Activated T-helper 17 cell treated with anti-CD3 and anti-CD28 coated beads, Interleukin-2, amount 50 U/mL, for 72 hours (primary cell): Measurements from ENCODE around the gene KRT26. TPM values are rescaled to one million over a fixed set of nuclear protein-coding genes. Genes with fewer than 3 reads are reported as not detected.
"Not testable (repeated sequence)": the region's sequence is repeated elsewhere in the genome, so short reads cannot be mapped to it uniquely, and the experiment has no call there.

Experiments
- ATAC-seq: fragments of 150-1000 bp; cut with Tn5 transposase; replicated peaks from 2 replicates; pipeline ENCODE4 v1.10.0; 2021; ENCODE audit warnings: mild to moderate bottlenecking, moderate library complexity
- H3K27ac Mint-ChIP-seq: one replicate; pipeline ENCODE4 v1.8.0; 2022; ENCODE audit warnings: mixed read lengths
- H3K27me3 Mint-ChIP-seq: one replicate; pipeline ENCODE4 v1.8.0; 2022; ENCODE audit warnings: mixed read lengths
- H3K36me3 Mint-ChIP-seq: one replicate; pipeline ENCODE4 v1.8.0; 2022; ENCODE audit warnings: low read depth, mild to moderate bottlenecking, mixed read lengths
- H3K4me1 Mint-ChIP-seq: one replicate; pipeline ENCODE4 v1.8.0; 2022; ENCODE audit warnings: mixed read lengths
- H3K4me3 Mint-ChIP-seq: one replicate; pipeline ENCODE4 v1.8.0; 2022; ENCODE audit warnings: mild to moderate bottlenecking, mixed read lengths
- H3K9me3 Mint-ChIP-seq: one replicate; pipeline ENCODE4 v1.8.0; 2022; ENCODE audit warnings: mixed read lengths
- total RNA-seq, 2 donors: library from RNA; stranded (reverse); gene quantifications; one replicate each; pipeline ENCODE4 v1.2.3, GENCODE V29; 2022

The KRT26 gene
- total RNA-seq, 2 donors from 2014 or later, result not detected

GRCh38 chr17:40777459-40777858, 5.5 kb upstream of the KRT26 start:
- no peaks in the 10 kb centered on the region for H3K36me3 Mint-ChIP-seq
- no peaks in the 10 kb centered on the region for H3K9me3 Mint-ChIP-seq
- H3K27me3 Mint-ChIP-seq, result peaks cover 64% of the 10 kb centered on the region
- H3K27ac Mint-ChIP-seq, result no peak overlapping the region
- H3K4me1 Mint-ChIP-seq, result peaks cover 3% of the 10 kb centered on the region
- H3K4me3 Mint-ChIP-seq, result no peak overlapping the region
- ATAC-seq, result no peak

GRCh38 chr17:40775945-40776344, 3.9 kb upstream of the KRT26 start:
- no peaks in the 10 kb centered on the region for H3K9me3 Mint-ChIP-seq
- H3K27ac Mint-ChIP-seq, result no peak overlapping the region
- no peak overlapping the region for H3K4me3 Mint-ChIP-seq
- H3K27me3 Mint-ChIP-seq, result peaks cover 68% of the 10 kb centered on the region
- H3K36me3 Mint-ChIP-seq, result no peaks in the 10 kb centered on the region
- H3K4me1 Mint-ChIP-seq, result peaks cover 3% of the 10 kb centered on the region
- ATAC-seq, result no peak

- no peaks in the 10 kb centered on the region for H3K4me1 Mint-ChIP-seq
- no peak for ATAC-seq
- H3K4me3 Mint-ChIP-seq, result no peak overlapping the region
- H3K36me3 Mint-ChIP-seq, result no peaks in the 10 kb centered on the region
- peaks cover 31% of the 10 kb centered on the region for H3K27me3 Mint-ChIP-seq
- no peak overlapping the region for H3K27ac Mint-ChIP-seq
- H3K9me3 Mint-ChIP-seq, result peaks cover 9% of the 10 kb centered on the region
Measured at GRCh38 chr17:40765657-40766056, 6.3 kb downstream of the KRT26 start.

GRCh38 chr17:40763752-40764151, 8.2 kb downstream of the KRT26 start:
- H3K27ac Mint-ChIP-seq, result no peak overlapping the region
- H3K36me3 Mint-ChIP-seq, result no peaks in the 10 kb centered on the region
- no peak overlapping the region for H3K4me3 Mint-ChIP-seq
- peaks cover 16% of the 10 kb centered on the region for H3K9me3 Mint-ChIP-seq
- H3K27me3 Mint-ChIP-seq, result peaks cover 44% of the 10 kb centered on the region
- no peaks in the 10 kb centered on the region for H3K4me1 Mint-ChIP-seq
- ATAC-seq, result no peak

- Mint-ChIP-seq H3K9me3 (peaks cover 16% of the 10 kb centered on the region), H3K4me1 (no peaks in the 10 kb centered on the region), H3K27ac (no peak overlapping the region)
Measured at GRCh38 chr17:40760105-40761016, 11.6 kb downstream of the KRT26 start.

GRCh38 chr17:40755231-40755630, 16.8 kb downstream of the KRT26 start, which contains the start of gene KRT25:
TSS of gene KRT25 (minus strand) at chr17:40755331. CDS start at chr17:40755271, 60 bp downstream.
- no peaks in the 10 kb centered on the region for H3K36me3 Mint-ChIP-seq
- no peak within 1 kb of the TSS for H3K4me3 Mint-ChIP-seq
- no peak for ATAC-seq
- H3K9me3 Mint-ChIP-seq, result peaks cover 7% of the 10 kb centered on the region
- H3K27me3 Mint-ChIP-seq, result peaks cover 32% of the 10 kb centered on the region
- no peaks in the 10 kb centered on the region for H3K4me1 Mint-ChIP-seq
- no peak within 1 kb of the TSS for H3K27ac Mint-ChIP-seq

More at GRCh38 chr17:40760105-40761016, 11.6 kb downstream of the KRT26 start:
- ATAC-seq, result no peak
- Mint-ChIP-seq H3K27me3 (peaks cover 49% of the 10 kb centered on the region), H3K36me3 (no peaks in the 10 kb centered on the region), H3K4me3 (no peak overlapping the region)

- Mint-ChIP-seq H3K27ac (no peak overlapping the region), H3K9me3 (no peaks in the 10 kb centered on the region), H3K36me3 (no peaks in the 10 kb centered on the region), H3K27me3 (peaks cover 30% of the 10 kb centered on the region), H3K4me1 (no peaks in the 10 kb centered on the region), H3K4me3 (no peak overlapping the region)
- ATAC-seq, result no peak
Measured at GRCh38 chr17:40753804-40754203, 18.2 kb downstream of the KRT26 start.

GRCh38 chr17:40751065-40751464, 20.9 kb downstream of the KRT26 start:
- H3K9me3 Mint-ChIP-seq, result no peaks in the 10 kb centered on the region
- H3K36me3 Mint-ChIP-seq, result no peaks in the 10 kb centered on the region
- no peak overlapping the region for H3K27ac Mint-ChIP-seq
- peaks cover 27% of the 10 kb centered on the region for H3K27me3 Mint-ChIP-seq
- H3K4me3 Mint-ChIP-seq, result no peak overlapping the region
- no peaks in the 10 kb centered on the region for H3K4me1 Mint-ChIP-seq
- ATAC-seq, result no peak

GRCh38 chr17:40750391-40750790, 21.6 kb downstream of the KRT26 start:
- peaks cover 31% of the 10 kb centered on the region for H3K27me3 Mint-ChIP-seq
- no peak overlapping the region for H3K27ac Mint-ChIP-seq
- no peaks in the 10 kb centered on the region for H3K36me3 Mint-ChIP-seq
- no peaks in the 10 kb centered on the region for H3K4me1 Mint-ChIP-seq
- H3K4me3 Mint-ChIP-seq, result no peak overlapping the region
- no peak for ATAC-seq
- no peaks in the 10 kb centered on the region for H3K9me3 Mint-ChIP-seq

GRCh38 chr17:40748666-40749065, 23.3 kb downstream of the KRT26 start:
- H3K27ac Mint-ChIP-seq, H3K9me3 Mint-ChIP-seq, H3K4me3 Mint-ChIP-seq, H3K4me1 Mint-ChIP-seq, H3K36me3 Mint-ChIP-seq, ATAC-seq: not testable (repeated sequence)
- peaks cover 38% of the 10 kb centered on the region for H3K27me3 Mint-ChIP-seq

- H3K4me1 Mint-ChIP-seq, result no peaks in the 10 kb centered on the region
- H3K27ac Mint-ChIP-seq, result no peak overlapping the region
- ATAC-seq, result no peak
- H3K36me3 Mint-ChIP-seq, result no peaks in the 10 kb centered on the region
- peaks cover 4% of the 10 kb centered on the region for H3K9me3 Mint-ChIP-seq
- no peak overlapping the region for H3K4me3 Mint-ChIP-seq
- H3K27me3 Mint-ChIP-seq, result peaks cover 33% of the 10 kb centered on the region
Measured at GRCh38 chr17:40738553-40738952, 33.4 kb downstream of the KRT26 start.

- Mint-ChIP-seq H3K27me3 (peaks cover 33% of the 10 kb centered on the region), H3K27ac (no peak overlapping the region), H3K4me1 (no peaks in the 10 kb centered on the region), H3K36me3 (no peaks in the 10 kb centered on the region), H3K9me3 (no peaks in the 10 kb centered on the region), H3K4me3 (no peak overlapping the region)
- no peak for ATAC-seq
Measured at GRCh38 chr17:40735016-40735415, 37.0 kb downstream of the KRT26 start.

- Mint-ChIP-seq H3K27ac (no peak overlapping the region), H3K9me3 (no peaks in the 10 kb centered on the region), H3K36me3 (no peaks in the 10 kb centered on the region), H3K4me1 (no peaks in the 10 kb centered on the region), H3K27me3 (peaks cover 32% of the 10 kb centered on the region), H3K4me3 (no peak overlapping the region)
- no peak for ATAC-seq
Measured at GRCh38 chr17:40734018-40734417, 38.0 kb downstream of the KRT26 start.

- no peaks in the 10 kb centered on the region for H3K9me3 Mint-ChIP-seq
- no peak for ATAC-seq
- H3K27ac Mint-ChIP-seq, result no peak overlapping the region
- H3K36me3 Mint-ChIP-seq, result no peaks in the 10 kb centered on the region
- no peaks in the 10 kb centered on the region for H3K4me1 Mint-ChIP-seq
- no peak overlapping the region for H3K4me3 Mint-ChIP-seq
- peaks cover 25% of the 10 kb centered on the region for H3K27me3 Mint-ChIP-seq
Measured at GRCh38 chr17:40730970-40731369, 41.0 kb downstream of the KRT26 start.

- no peak overlapping the region for H3K27ac Mint-ChIP-seq
- no peaks in the 10 kb centered on the region for H3K36me3 Mint-ChIP-seq
- no peak overlapping the region for H3K4me3 Mint-ChIP-seq
- ATAC-seq, result no peak
- no peaks in the 10 kb centered on the region for H3K9me3 Mint-ChIP-seq
- peaks cover 22% of the 10 kb centered on the region for H3K27me3 Mint-ChIP-seq
- no peaks in the 10 kb centered on the region for H3K4me1 Mint-ChIP-seq
Measured at GRCh38 chr17:40727447-40728231, 44.4 kb downstream of the KRT26 start.
